Measurements from ENCODE around the gene PRRT3. TPM values are rescaled to one million over a fixed set of nuclear protein-coding genes. Genes with fewer than 3 reads are reported as not detected.

Gene PRRT3
- total and polyA plus RNA-seq, 2 donors (not counting 3 experiments of a cell fraction or from before 2014, with no cell fraction given): 1.5 TPM

Small RNAs within 50 kb of the gene (small RNA-seq; reads per million reads assigned to genes)
- gene CYCSP10 (ENCODE audit: insufficient read depth, insufficient read length, low read depth, low replicate concordance): not detected
- not detected for gene RNU6-882P (ENCODE audit: insufficient read depth, insufficient read length, low read depth, low replicate concordance)

Other genes starting within 250 kb of the PRRT3 start
- gene CPNE9, start 248.6 kb downstream of the PRRT3 start, total RNA-seq: not detected in 2 replicates
- not detected in 2 replicates for gene CPNE9, start 248.6 kb downstream of the PRRT3 start, polyA plus RNA-seq
- gene BRPF1, start 220.7 kb downstream of the PRRT3 start, total RNA-seq: 23.2 and 26.2 TPM in 2 replicates
- 12.5 and 13.8 TPM in 2 replicates for gene BRPF1, start 220.7 kb downstream of the PRRT3 start, polyA plus RNA-seq
- gene OGG1, start 202.5 kb downstream of the PRRT3 start, total RNA-seq: 24.1 and 27.2 TPM in 2 replicates
- 32.1 and 36.2 TPM in 2 replicates for gene OGG1, start 202.5 kb downstream of the PRRT3 start, polyA plus RNA-seq
- gene CAMK1, start 182.5 kb downstream of the PRRT3 start, total RNA-seq: 23.5 and 25.7 TPM in 2 replicates
- gene CAMK1, start 182.5 kb downstream of the PRRT3 start, polyA plus RNA-seq: 24.4 and 28.4 TPM in 2 replicates
- gene TADA3, start 159.9 kb downstream of the PRRT3 start, total RNA-seq: 31.0 and 31.3 TPM in 2 replicates
- 27.8 and 29.6 TPM in 2 replicates for gene TADA3, start 159.9 kb downstream of the PRRT3 start, polyA plus RNA-seq
- gene ARPC4, start 159.3 kb downstream of the PRRT3 start, total RNA-seq: 197 TPM in 2 replicates
- gene ARPC4, start 159.3 kb downstream of the PRRT3 start, polyA plus RNA-seq: 181 and 217 TPM in 2 replicates
- gene TTLL3, start 142.1 kb downstream of the PRRT3 start, total RNA-seq: 41.8 and 43.5 TPM in 2 replicates
- gene TTLL3, start 142.1 kb downstream of the PRRT3 start, polyA plus RNA-seq: 63.7 and 65.2 TPM in 2 replicates
- 34.8 and 38.9 TPM in 2 replicates for gene RPUSD3, start 108.4 kb downstream of the PRRT3 start, total RNA-seq
- gene RPUSD3, start 108.4 kb downstream of the PRRT3 start, polyA plus RNA-seq: 56.6 and 63.2 TPM in 2 replicates
- gene CIDEC, start 72.2 kb downstream of the PRRT3 start, total RNA-seq: not detected in 2 replicates
- gene CIDEC, start 72.2 kb downstream of the PRRT3 start, polyA plus RNA-seq: 0.14 TPM in 1 of 2 replicates, not detected in the other
- gene JAGN1, start 61.8 kb downstream of the PRRT3 start, total RNA-seq: 29.6 and 31.4 TPM in 2 replicates
- gene JAGN1, start 61.8 kb downstream of the PRRT3 start, polyA plus RNA-seq: 46.5 and 50.1 TPM in 2 replicates
- 1.2 and 1.5 TPM in 2 replicates for gene IL17RE, start 49.6 kb downstream of the PRRT3 start, total RNA-seq
- gene IL17RE, start 49.6 kb downstream of the PRRT3 start, polyA plus RNA-seq: 1.3 and 1.6 TPM in 2 replicates
- 16.7 and 19.9 TPM in 2 replicates for gene IL17RC, start 35.3 kb downstream of the PRRT3 start, total RNA-seq
- gene IL17RC, start 35.3 kb downstream of the PRRT3 start, polyA plus RNA-seq: 18.7 and 22.3 TPM in 2 replicates
- 21.6 and 27.3 TPM in 2 replicates for gene CRELD1, start 18.6 kb downstream of the PRRT3 start, total RNA-seq
- 41.2 and 43.9 TPM in 2 replicates for gene CRELD1, start 18.6 kb downstream of the PRRT3 start, polyA plus RNA-seq
- gene EMC3, start 34.4 kb upstream of the PRRT3 start, total RNA-seq: 63.7 and 69.9 TPM in 2 replicates
- gene EMC3, start 34.4 kb upstream of the PRRT3 start, polyA plus RNA-seq: 124 and 129 TPM in 2 replicates
- gene FANCD2, start 74.0 kb upstream of the PRRT3 start, total RNA-seq: 23.4 and 26.8 TPM in 2 replicates
- 7.1 and 8.2 TPM in 2 replicates for gene FANCD2, start 74.0 kb upstream of the PRRT3 start, polyA plus RNA-seq
- not detected in 2 replicates for gene FANCD2OS, start 155.8 kb upstream of the PRRT3 start, total RNA-seq
- gene FANCD2OS, start 155.8 kb upstream of the PRRT3 start, polyA plus RNA-seq: not detected in 2 replicates
- gene BRK1, start 163.3 kb upstream of the PRRT3 start, total RNA-seq: 123 and 133 TPM in 2 replicates
- gene BRK1, start 163.3 kb upstream of the PRRT3 start, polyA plus RNA-seq: 144 and 163 TPM in 2 replicates
- 39.2 and 41.0 TPM in 2 replicates for gene VHL, start 189.4 kb upstream of the PRRT3 start, total RNA-seq
- 8.5 and 10.4 TPM in 2 replicates for gene VHL, start 189.4 kb upstream of the PRRT3 start, polyA plus RNA-seq
- 10.0 and 11.1 TPM in 2 replicates for gene IRAK2, start 212.5 kb upstream of the PRRT3 start, total RNA-seq
- gene IRAK2, start 212.5 kb upstream of the PRRT3 start, polyA plus RNA-seq: 7.3 and 7.9 TPM in 2 replicates